SJSA1 (cell line): ENCODE results near the gene RNF225. TPM values are rescaled to one million over a fixed set of nuclear protein-coding genes. Genes with fewer than 3 reads are reported as not detected.

ENCODE experiments used
- DNase-seq, 2 experiments: peaks; one replicate each; pipeline ENCODE4 v3.0.0-alpha.2; 2015 to 2020; ENCODE audit warnings: low spot score in 2 of 2, low read depth in 1 of 2
- H3K27ac ChIP-seq: fragments of 250-450 bp; sonication (Bioruptor Pico); 2 replicates; pipeline ENCODE4 v1.5.1; 2020; ENCODE audit warnings: mild to moderate bottlenecking, moderate library complexity
- H3K27me3 ChIP-seq: fragments of 250-450 bp; sonication (Bioruptor Pico); replicated peaks from 2 replicates; pipeline ENCODE4 v1.5.1; 2020; ENCODE audit warnings: mild to moderate bottlenecking, moderate library complexity
- H3K36me3 ChIP-seq: fragments of 250-450 bp; sonication (Bioruptor Pico); 2 replicates; pipeline ENCODE4 v1.5.1; 2020; ENCODE audit warnings: mild to moderate bottlenecking
- H3K4me1 ChIP-seq: fragments of 250-450 bp; sonication (Bioruptor Pico); replicated peaks from 2 replicates; pipeline ENCODE4 v1.6.1; 2021; ENCODE audit warnings: mild to moderate bottlenecking
- H3K4me3 ChIP-seq: fragments of 250-450 bp; sonication (Bioruptor Pico); 2 replicates; pipeline ENCODE4 v1.5.1; 2020; ENCODE audit warnings: mild to moderate bottlenecking
- H3K9me3 ChIP-seq: fragments of 250-450 bp; sonication (Bioruptor Pico); replicated peaks from 2 replicates; pipeline ENCODE4 v1.5.1; 2020; ENCODE audit warnings: mild to moderate bottlenecking
- total RNA-seq: library from RNA; depleted of rRNA; stranded (reverse); fragments of >200 nt; shearing (Covaris generic); gene quantifications from 2 replicates; pipeline ENCODE4 v1.2.3, GENCODE V29; 2014

RNF225 gene
- total RNA-seq, 1 experiment from 2014 or later: 0.53 TPM

GRCh38 chr19:58355215-58355796, 40.1 kb upstream of the RNF225 start:
- peaks cover 7% of the 10 kb centered on the region for H3K9me3 ChIP-seq
- H3K27ac ChIP-seq: no peak overlapping the region
- H3K4me3 ChIP-seq: no peak overlapping the region
- peaks cover 7% of the 10 kb centered on the region for H3K4me1 ChIP-seq
- H3K27me3 ChIP-seq: peaks cover 10% of the 10 kb centered on the region
- H3K36me3 ChIP-seq: peaks cover 16% of the 10 kb centered on the region
- DNase-seq: no peak

DNA sequence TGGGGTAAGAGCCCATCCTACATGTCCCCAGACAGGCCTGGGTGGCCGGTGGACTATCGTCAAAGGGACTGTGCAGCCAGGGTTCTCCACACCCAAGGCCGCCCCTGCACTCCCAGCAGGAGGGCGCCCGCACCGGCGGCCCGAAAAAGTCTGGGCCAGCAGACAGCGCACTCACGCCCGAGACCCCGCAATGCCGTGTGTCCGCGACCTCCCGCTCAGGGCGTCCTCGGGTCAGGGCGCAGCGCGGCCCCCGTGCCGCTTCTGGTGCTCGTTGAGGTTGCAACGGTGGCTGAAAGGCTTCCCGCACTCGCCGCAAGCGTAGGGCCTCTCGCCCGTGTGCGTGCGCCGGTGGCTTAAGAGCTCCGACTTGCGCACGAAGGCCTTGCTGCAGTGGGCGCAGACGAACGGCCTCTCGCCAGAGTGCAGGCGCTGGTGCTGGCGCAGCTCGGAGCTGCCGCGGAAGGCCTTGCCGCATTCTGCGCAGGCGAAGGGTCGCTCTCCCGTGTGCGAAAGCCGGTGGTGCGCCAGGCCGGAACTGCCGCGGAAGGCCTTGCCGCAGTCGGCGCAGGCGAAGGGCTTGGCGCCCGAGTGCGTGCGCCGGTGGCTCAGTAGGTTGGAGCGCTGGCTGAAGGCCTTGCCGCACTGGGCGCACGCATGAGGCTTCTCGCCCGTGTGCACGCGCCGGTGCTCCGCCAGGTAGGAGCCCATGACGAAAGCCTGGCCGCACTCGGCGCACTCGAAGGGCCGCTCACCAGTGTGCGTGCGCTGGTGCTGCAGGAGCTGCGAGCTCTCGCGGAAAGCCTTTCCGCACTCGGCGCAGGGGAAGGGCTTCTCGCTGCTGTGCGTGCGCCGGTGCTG, 39.3 kb upstream of the RNF225 start:
- peak in 1 of 2 experiments; percentile 13 for DNase-seq
- H3K9me3 ChIP-seq: peaks cover 7% of the 10 kb centered on the region
- H3K4me3 ChIP-seq: no peak overlapping the region
- no peak overlapping the region for H3K27ac ChIP-seq
- H3K27me3 ChIP-seq: peaks cover 10% of the 10 kb centered on the region
- H3K36me3 ChIP-seq: peaks cover 10% of the 10 kb centered on the region; the same call in 1 of the 2 replicates
- H3K4me1 ChIP-seq: peaks cover 7% of the 10 kb centered on the region

DNA sequence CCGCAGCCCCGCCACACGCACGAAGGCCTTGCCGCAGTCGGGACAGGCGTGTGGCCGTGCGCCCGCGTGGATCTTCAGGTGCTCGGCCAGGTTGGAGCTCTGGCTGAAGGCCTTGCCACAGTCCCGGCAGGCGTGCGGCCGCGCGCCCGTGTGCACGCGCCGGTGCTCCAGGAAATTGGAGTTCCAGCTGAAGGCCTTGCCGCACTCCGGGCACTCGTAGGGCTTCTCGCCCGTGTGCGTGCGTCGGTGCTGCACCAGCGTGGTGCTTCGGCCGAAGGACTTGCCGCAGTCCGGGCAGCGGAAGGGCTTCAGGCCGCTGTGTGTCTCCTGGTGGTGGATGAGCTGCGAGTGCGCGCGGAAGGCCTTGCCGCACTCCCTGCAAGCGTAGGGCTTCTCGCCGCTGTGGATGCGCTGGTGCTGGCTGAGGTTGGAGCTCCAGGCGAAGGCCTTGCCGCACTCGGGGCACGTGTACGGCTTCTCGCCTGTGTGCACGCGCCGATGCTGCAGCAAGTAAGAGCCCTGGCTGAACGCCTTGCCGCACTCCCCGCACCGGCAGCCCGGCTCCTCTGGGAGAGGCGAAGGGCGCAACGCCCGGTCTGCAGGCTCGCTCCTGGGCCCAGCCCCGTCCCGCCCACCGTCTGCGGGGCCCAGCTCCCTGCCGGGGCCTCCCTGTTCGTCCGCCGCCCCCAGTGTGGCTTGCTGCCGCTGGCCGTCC, 38.5 kb upstream of the RNF225 start:
- Histone ChIP-seq H3K9me3 (peaks cover 7% of the 10 kb centered on the region), H3K4me1 (peaks cover 14% of the 10 kb centered on the region), H3K36me3 (peaks cover 4% of the 10 kb centered on the region; the same call in 1 of the 2 replicates), H3K27me3 (peaks cover 10% of the 10 kb centered on the region), H3K4me3 (no peak overlapping the region), H3K27ac (no peak overlapping the region)
- DNase-seq: peak in 1 of 2 experiments; percentile 36

GRCh38 chr19:58357481-58358145, 37.8 kb upstream of the RNF225 start:
- no peak overlapping the region for H3K27ac ChIP-seq
- H3K4me3 ChIP-seq: no peak overlapping the region
- no peaks in the 10 kb centered on the region; the same call in 1 of the 2 replicates for H3K36me3 ChIP-seq
- peaks cover 10% of the 10 kb centered on the region for H3K27me3 ChIP-seq
- peaks cover 7% of the 10 kb centered on the region for H3K9me3 ChIP-seq
- H3K4me1 ChIP-seq: peaks cover 16% of the 10 kb centered on the region
- peak in 1 of 2 experiments; percentile 42 for DNase-seq

- peaks cover 3% of the 10 kb centered on the region; the same call in 1 of the 2 replicates for H3K27me3 ChIP-seq
- peak overlapping the region; percentile 48 for H3K4me3 ChIP-seq
- DNase-seq: peak in 1 of 2 experiments; percentile 60
- H3K27ac ChIP-seq: peak overlapping the region; percentile 74
- H3K4me1 ChIP-seq: peaks cover 14% of the 10 kb centered on the region
- no peaks in the 10 kb centered on the region for H3K9me3 ChIP-seq
- H3K36me3 ChIP-seq: no peaks in the 10 kb centered on the region
Observed at GRCh38 chr19:58361900-58362271, 33.6 kb upstream of the RNF225 start.

- Histone ChIP-seq H3K36me3 (no peaks in the 10 kb centered on the region), H3K27me3 (no peaks in the 10 kb centered on the region), H3K4me1 (peaks cover 14% of the 10 kb centered on the region), H3K9me3 (no peaks in the 10 kb centered on the region), H3K4me3 (peak within 1 kb of the TSS; percentile 48), H3K27ac (peak within 1 kb of the TSS; percentile 74)
- DNase-seq: peak; percentile 97 to 98
Observed at GRCh38 chr19:58362272-58362994, 33.0 kb upstream of the RNF225 start, which contains the start of gene ZNF497. Gene ZNF497, minus strand, starts transcription at chr19:58362751. Its CDS starts 5,116 bp downstream, at chr19:58357635.

- Histone ChIP-seq H3K4me3 (no peak overlapping the region), H3K36me3 (no peaks in the 10 kb centered on the region), H3K4me1 (peaks cover 14% of the 10 kb centered on the region), H3K9me3 (0 out of 2 replicates have a peak, but pooled peaks cover 7% of the 10 kb centered on the region), H3K27me3 (no peaks in the 10 kb centered on the region), H3K27ac (no peak overlapping the region)
- DNase-seq: no peak
Observed at GRCh38 chr19:58364146-58364545, 31.3 kb upstream of the RNF225 start.

GRCh38 chr19:58366585-58367430, 28.6 kb upstream of the RNF225 start:
- Histone ChIP-seq H3K9me3 (0 out of 2 replicates have a peak, but pooled peaks cover 7% of the 10 kb centered on the region), H3K36me3 (no peaks in the 10 kb centered on the region), H3K27ac (no peak overlapping the region), H3K27me3 (no peaks in the 10 kb centered on the region), H3K4me1 (peaks cover 8% of the 10 kb centered on the region), H3K4me3 (no peak overlapping the region)
- peak in 1 of 2 experiments; percentile 33 for DNase-seq

- H3K4me1 ChIP-seq: peaks cover 3% of the 10 kb centered on the region
- H3K36me3 ChIP-seq: no peaks in the 10 kb centered on the region
- H3K27me3 ChIP-seq: no peaks in the 10 kb centered on the region
- DNase-seq: no peak
- 0 out of 2 replicates have a peak, but pooled peaks cover 7% of the 10 kb centered on the region for H3K9me3 ChIP-seq
- H3K4me3 ChIP-seq: no peak overlapping the region
- H3K27ac ChIP-seq: no peak overlapping the region
Observed at GRCh38 chr19:58367698-58368454, 27.6 kb upstream of the RNF225 start.

DNA sequence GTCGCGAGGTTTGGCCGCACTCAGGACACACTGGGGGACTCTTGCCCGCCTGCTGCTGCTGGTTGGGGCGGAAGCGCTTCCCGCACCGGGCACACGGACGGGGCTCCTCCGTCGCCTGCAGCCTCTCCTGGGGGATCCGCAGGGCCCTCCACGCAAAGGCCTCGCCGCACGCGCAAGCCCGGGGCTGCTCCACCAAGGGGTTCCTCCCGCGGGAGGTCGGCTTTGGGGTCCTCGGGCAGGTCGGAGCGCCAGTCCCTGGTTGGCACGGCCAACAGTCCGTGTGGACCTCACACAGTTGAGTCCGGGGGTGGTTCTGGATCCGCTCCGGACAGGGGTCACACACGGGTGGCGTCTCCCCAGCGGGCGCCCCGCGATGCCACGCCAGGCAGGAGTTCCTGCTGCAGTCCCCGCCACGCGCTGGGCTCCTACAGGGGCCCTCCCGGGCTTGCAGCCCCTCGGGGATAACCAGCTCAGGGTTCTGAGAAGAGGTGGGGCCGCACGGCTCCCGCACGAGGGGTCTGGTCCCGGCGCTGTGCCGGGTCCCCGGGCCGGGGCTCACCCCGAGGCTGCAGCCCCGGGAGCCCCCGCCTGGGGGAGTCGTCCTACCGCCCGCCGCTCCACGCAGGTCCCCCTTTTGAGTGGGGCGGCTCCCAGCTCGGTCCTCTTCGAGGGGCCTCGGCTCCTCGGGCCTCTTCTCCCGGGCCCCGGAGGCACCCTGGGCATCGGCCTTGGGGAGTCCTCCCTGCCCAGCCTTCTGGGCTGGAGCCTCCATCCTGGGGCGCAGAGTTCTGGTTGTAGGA, 26.7 kb upstream of the RNF225 start:
- H3K9me3 ChIP-seq: 0 out of 2 replicates have a peak, but pooled peaks cover 7% of the 10 kb centered on the region
- no peaks in the 10 kb centered on the region for H3K4me1 ChIP-seq
- no peaks in the 10 kb centered on the region for H3K27me3 ChIP-seq
- no peak overlapping the region for H3K4me3 ChIP-seq
- H3K27ac ChIP-seq: no peak overlapping the region
- no peaks in the 10 kb centered on the region for H3K36me3 ChIP-seq
- DNase-seq: peak in 1 of 2 experiments; percentile 37
